Stimulated activated CD8-positive, alpha-beta memory T cell treated with anti-CD3 and anti-CD28 coated beads, Interleukin-7, amount 100 ng/mL, for 4 hours (primary cell): Measurements from ENCODE around the gene PRICKLE2.

ENCODE experiments used
- DNase-seq, 2 donors: peaks; one replicate each; pipeline ENCODE4 v3.0.0-alpha.2; 2020; ENCODE audit warnings: low read depth in 2 of 2

The PRICKLE2 gene

DNA sequence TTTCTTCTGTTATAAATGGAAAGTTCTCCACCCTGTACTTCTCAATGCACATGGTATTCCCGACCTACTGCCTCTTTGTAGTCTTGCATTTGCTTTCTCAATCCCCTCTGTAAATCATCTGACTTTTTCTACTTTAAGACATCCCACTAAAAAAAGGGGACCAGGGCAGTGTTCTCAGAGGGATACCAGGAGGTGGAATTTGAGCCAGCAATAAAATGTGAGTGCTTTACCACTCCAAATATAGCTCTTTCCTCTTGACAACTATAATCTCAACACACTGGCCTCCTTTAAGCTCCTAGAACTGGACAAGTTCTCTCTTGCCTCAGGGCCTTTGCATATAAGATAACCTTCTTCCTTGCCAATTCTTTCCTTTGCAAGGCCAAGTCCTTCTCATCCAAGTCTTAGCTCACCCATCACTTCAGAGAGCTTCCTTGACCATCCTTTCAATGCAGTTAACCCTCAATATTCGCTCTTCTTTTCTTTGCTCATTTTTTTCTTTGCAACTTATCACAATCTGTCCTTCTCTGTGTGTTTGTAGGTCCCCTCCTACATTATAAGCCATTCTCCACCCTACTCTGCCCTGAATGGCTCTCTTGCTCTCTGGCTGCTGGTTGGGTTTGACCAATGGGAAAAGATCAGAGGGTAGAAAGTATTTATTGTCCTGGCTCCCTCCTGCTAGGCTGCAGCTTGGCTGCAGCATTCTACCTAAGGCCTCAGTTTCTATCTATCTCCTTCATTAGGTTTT lies 93.4 kb downstream of the PRICKLE2 start:
- DNase-seq = no peak

GRCh38 chr3:64130436-64130835 lies 94.8 kb downstream of the PRICKLE2 start:
- no peak for DNase-seq

DNA sequence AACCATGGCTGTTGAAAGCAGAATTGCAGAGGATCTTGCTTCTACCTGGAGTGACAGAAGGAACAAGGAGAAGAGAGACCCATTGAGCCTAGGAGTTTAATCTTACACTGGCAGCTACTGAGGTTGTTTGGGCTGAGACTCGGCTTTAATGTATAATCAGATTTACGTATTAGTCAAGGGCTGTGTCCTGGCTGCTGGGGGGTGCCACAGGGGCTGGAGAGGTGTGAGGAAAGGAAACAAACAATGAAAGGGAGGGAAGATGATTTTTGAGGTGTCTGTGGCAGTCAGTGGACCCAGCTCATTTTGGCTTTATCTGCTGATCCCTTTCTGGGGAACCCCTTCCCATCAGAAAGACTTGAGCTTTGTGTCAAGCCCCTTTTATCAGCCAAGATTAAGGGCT lies 95.7 kb downstream of the PRICKLE2 start:
- DNase-seq = no peak

DNA sequence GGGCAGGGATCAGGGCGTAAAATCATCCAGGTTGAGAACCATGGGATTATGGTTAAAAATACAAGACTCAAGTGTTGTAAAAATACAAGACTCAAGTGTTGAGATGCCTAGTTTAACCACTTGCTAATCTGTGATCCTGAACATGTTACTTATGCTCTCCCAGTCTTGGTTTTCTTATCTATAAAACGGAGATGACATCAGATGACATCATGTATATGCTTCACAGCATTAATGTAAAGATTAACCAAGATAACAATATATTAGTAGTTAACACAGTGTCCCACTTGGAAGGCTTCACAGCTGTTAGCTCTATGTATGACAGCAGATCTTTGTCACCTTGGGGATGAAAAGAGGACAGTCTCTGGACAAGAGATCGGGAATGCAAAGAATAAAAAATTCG lies 96.2 kb downstream of the PRICKLE2 start:
- DNase-seq = no peak

- no peak for DNase-seq
Observed at GRCh38 chr3:64125561-64125960, 99.7 kb downstream of the PRICKLE2 start.

DNA sequence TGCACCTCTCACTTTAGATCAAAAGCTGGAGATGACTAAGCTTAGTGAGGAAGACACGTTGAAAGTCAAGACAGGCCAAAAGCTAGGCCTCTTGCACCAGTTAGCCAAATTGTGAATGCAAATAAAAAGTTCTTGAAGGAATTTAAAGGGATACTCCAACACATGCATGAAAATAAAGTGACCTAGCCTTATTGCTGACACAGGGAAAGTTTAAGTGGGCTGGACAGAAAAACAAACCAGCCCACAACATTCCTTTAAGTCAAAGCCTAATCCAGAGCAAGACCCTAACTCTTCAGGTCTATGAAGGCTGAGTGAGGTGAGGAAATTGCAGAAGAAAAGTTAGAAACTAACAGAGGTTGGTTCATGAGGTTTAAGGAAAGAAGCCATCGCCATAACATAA lies 101.3 kb downstream of the PRICKLE2 start:
- no peak for DNase-seq

DNA sequence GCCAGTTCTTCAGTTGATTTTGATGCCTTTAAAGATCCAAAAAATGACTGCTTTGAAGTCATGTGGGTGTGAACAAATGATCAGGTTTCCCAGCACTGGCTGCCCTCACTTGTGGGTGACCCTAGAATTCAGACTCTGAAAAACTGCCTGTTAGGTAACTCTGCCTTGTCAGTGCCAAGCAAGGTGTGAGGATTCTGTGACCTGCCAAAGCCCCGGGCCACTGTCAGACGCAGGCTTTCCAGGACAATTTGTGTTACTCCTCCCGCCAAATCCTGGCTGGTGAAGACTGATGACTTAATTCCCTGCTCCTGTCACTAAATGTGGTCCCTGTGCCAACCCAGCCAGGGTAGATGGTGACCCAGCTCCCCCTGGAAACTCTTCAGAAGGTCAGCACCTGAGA lies 102.8 kb downstream of the PRICKLE2 start:
- no peak for DNase-seq

GRCh38 chr3:64121750-64122311 lies 103.4 kb downstream of the PRICKLE2 start:
- DNase-seq = no peak

DNA sequence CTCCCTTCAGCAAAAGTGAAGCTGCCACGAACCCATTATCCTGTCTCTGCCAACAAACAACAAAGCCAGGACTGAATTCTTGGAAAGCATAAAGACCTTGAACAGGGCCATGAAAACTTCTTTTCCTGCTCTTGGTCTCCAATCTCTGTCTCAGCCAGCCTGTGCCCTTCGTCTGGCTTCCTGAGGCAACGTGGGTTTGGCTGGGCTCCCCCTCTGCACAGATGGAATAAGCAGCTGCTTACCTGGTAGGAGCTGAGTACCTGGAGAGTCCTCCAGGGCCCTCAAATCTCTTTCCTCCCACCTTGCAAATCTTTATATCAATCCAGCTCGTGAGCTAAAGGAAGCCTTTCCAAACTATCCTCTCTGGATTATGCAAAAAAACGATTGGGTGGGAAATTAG lies 104.4 kb downstream of the PRICKLE2 start:
- DNase-seq = no peak

GRCh38 chr3:64117483-64117882 lies 107.8 kb downstream of the PRICKLE2 start:
- no peak for DNase-seq

GRCh38 chr3:64114651-64115050 lies 110.6 kb downstream of the PRICKLE2 start:
- no peak for DNase-seq

- DNase-seq = no peak
Observed at GRCh38 chr3:64111872-64112271, 113.4 kb downstream of the PRICKLE2 start.

- no peak for DNase-seq
Observed at GRCh38 chr3:64111083-64111482, 114.2 kb downstream of the PRICKLE2 start.

DNA sequence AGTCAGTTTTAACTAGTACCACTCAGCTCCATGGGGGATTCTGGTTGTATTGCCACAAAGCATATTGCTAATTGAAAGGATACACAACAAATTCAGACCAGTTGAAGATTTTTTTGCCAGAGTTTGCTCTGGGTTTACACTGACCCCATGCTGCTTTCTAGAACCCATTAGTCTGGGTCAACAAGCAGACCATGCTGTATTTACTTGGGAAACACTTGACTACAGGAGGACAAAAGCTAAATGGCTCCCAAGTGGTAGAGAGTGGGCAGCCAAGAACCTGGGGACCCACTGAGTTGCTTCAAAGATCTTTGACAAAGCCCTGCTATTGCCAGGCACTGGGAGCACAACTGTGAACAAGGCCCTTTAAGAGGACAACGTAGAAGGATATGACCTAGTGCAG lies 115.2 kb downstream of the PRICKLE2 start:
- no peak for DNase-seq

DNA sequence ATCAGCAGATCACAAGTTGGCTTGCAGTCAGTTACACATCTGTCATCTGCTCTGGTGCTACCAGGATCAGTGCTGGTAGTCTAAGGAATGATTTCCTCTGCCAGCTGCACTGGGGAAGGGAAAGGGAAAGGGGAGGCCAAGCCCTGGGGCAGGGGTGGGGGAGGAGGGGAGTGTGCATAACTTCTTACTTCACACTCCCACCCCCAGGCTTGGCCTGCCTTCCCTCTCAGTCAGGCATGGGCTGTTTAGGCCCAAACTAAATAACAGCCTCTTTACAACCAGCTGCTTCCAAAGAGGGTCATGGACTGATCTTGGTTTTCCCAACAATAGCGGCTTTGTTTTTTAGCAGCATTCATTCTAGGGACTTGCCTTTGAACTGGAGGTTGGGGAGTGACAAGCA lies 115.8 kb downstream of the PRICKLE2 start:
- no peak for DNase-seq

DNA sequence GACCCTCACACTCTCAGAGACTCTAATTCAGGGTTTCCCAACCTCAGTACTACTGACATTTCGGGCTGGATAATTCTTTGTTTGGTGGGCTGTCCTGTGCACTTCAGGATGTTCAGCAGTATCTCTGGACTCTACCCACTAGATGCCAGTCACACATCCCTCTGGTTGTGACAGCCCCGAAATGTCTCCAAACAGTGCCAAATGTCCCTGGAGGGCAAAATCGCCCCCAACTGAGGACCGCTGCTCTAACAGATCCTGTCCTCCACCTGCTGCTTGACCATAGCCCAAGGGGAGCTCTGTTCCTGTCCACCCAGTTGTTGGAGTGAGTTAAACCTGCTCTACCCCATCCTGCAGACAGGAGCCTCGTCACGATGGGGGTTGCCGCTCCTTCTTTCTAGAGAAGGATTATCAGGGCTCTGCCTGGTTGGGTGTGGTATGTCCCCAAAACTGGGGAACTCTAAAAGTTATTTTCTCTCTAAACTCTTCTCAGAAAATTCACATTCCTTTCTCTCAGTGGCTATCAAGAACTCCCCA lies 116.4 kb downstream of the PRICKLE2 start:
- no peak for DNase-seq

- DNase-seq = no peak
Observed at GRCh38 chr3:64108231-64108630, 117.0 kb downstream of the PRICKLE2 start.

GRCh38 chr3:64107190-64107589 lies 118.1 kb downstream of the PRICKLE2 start:
- no peak for DNase-seq

- DNase-seq = no peak
Observed at GRCh38 chr3:64105816-64106215, 119.5 kb downstream of the PRICKLE2 start.

DNA sequence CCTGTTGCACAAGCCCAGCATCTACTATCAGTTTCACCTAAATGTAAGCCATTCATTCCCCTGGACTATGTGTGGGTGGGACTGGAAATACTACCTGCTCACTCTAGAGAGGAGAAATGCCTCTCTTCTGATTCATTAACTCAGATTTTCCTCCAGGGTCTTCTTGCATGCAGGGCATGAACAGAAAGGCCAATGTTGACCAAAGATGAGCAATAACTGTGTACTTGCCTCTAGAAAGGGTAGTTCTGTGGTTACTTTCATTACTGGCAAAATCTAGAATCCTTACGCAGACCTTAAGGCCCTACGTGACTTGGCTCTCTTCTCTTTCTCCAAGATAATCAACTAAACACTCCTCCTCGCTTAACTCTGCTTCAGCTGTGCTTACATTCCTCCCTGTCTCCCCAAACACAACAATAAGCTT lies 120.6 kb downstream of the PRICKLE2 start:
- no peak for DNase-seq

GRCh38 chr3:64104006-64104405 lies 121.3 kb downstream of the PRICKLE2 start:
- DNase-seq = no peak

DNA sequence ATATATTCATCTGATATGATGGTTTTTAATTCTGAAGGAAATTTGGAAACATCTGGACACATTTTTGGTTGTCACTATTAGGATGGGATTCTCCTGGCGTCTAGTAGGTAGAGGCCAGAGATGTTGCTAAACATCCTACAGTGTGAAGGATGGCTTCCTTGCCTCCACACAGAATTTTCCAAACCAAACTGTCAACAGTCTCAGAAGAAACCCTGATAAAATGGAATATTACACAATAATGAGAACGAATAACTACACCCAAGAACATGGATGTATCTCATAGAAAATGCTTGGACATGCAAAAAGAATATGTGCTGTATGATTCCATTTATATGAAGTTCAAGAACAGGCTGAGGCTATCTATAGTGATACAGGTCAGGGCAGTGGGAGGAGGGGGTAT lies 122.1 kb downstream of the PRICKLE2 start:
- DNase-seq = no peak

- no peak for DNase-seq
Observed at GRCh38 chr3:64102147-64102546, 123.1 kb downstream of the PRICKLE2 start.

DNA sequence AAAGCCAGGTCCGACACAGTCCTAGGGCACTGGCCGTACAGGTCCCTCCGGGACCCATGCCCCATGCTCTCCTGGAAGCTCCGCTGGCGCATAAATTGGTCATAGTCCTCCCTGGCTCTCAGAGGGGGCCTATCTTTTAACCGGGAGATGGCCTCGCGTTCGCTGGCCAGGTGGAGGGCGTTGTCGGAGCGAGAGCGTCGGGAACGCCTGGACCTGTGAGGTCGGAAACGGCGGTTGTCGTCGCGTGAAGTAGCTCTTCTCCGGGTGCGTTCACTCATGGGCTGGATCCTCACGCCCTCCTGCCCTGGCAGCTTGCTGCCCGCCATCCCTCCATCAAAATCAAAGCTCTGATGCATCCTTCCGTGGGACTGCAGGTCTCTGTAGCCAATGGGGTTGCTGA lies 126.0 kb downstream of the PRICKLE2 start:
- DNase-seq = no peak
